Measurements from ENCODE around the gene ANKRD33. TPM values are rescaled to one million over a fixed set of nuclear protein-coding genes. Genes with fewer than 3 reads are reported as not detected.

The ANKRD33 gene
- polyA plus RNA-seq, 1 experiment: not detected

DNA sequence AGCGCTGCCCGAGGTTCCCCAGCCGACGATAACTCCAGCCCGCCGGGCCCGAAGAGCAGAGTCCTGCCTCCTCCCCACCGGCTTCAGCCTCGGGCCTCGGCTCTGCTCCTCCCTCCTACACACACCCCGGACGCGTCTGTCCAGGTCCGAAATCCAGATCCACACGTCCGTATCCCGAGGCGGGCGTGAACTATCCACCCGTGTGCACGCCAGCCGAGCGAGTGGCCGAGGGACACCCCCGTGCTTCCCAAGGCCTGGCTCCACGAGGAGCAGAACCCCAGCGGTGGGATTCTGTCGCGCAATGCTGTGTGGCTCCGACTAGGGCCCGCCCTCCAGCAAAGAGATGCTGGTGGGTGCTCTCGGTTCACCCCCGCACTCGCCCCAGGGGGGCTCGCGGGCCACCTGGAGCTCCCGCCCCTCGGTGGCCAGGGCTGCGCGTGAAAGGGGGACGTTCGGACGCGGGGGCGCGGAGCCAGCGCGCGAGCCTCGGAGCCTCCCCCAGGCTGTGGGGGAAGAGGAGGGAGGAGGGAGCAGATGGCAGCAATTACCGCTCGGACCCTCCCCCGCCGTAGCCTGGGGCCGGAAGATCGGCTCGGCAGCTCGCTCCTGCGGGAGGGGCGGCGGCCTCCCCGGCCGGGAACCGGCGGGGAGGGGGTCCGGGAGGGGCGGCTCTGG, 18.9 kb upstream of the ANKRD33 start:
- H3K27me3 ChIP-seq (ENCODE audit: control insufficient read depth, insufficient read depth, low read length): peaks cover 3% of the 10 kb centered on the region
- H3K4me3 ChIP-seq (ENCODE audit: low read depth, low read length): peak overlapping the region; percentile 41
- H3K36me3 ChIP-seq (ENCODE audit: control insufficient read depth, insufficient read depth, low read length): no peaks in the 10 kb centered on the region
- ChIA-PET CTCF (interaction anchor here (0.5 to 3.7 kb wide), 3 partner anchors 45 to 448 kb away, joined by 3 to 23 read pairs (median 13); no protein-coding TSS in a partner anchor), POLR2A (interaction anchor here (0.6 kb wide), 1 partner anchor 515 kb away, joined by 3 read pairs; no protein-coding TSS in a partner anchor)
- DNase-seq (ENCODE audit: low read depth): no peak
- TF ChIP-seq, protein P1, sequence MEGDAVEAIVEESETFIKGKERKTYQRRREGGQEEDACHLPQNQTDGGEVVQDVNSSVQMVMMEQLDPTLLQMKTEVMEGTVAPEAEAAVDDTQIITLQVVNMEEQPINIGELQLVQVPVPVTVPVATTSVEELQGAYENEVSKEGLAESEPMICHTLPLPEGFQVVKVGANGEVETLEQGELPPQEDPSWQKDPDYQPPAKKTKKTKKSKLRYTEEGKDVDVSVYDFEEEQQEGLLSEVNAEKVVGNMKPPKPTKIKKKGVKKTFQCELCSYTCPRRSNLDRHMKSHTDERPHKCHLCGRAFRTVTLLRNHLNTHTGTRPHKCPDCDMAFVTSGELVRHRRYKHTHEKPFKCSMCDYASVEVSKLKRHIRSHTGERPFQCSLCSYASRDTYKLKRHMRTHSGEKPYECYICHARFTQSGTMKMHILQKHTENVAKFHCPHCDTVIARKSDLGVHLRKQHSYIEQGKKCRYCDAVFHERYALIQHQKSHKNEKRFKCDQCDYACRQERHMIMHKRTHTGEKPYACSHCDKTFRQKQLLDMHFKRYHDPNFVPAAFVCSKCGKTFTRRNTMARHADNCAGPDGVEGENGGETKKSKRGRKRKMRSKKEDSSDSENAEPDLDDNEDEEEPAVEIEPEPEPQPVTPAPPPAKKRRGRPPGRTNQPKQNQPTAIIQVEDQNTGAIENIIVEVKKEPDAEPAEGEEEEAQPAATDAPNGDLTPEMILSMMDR (IDR thresholded peaks at IDR 0.05; ENCODE audit: insufficient read depth, low read depth, low read length): 0 out of 2 replicates have a peak, but pooled peaks have one; percentile 8

DNA sequence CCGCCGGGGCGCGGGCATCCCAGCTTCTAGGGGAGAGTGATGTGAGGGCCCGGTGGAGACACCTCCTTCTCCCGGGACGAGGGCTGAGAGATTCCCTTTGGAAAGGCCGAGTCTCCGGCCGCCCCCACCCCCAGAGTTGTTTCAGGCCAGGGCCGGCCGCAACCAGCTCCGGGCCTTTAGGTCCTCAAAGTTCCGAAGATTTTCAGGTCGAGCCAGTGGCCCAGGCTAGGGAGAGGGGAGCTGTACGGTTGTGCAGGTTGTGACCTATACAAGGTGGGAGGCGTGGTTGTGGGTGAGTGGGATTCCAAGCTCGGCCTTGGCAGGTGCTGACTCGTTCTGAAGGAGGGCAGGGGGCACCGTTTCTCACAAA, 18.4 kb upstream of the ANKRD33 start:
- ChIA-PET POLR2A (interaction anchor here (0.6 kb wide), 2 partner anchors 391 to 515 kb away, joined by 3 read pairs; no protein-coding TSS in a partner anchor), CTCF (interaction anchor here (0.5 to 3.7 kb wide), 3 partner anchors 45 to 448 kb away, joined by 3 to 23 read pairs (median 13); no protein-coding TSS in a partner anchor)
- TF ChIP-seq, protein P1 (IDR thresholded peaks at IDR 0.05; ENCODE audit: insufficient read depth, low read depth, low read length): no peak
- no peaks in the 10 kb centered on the region for H3K36me3 ChIP-seq (ENCODE audit: control insufficient read depth, insufficient read depth, low read length)
- peak overlapping the region; percentile 41 for H3K4me3 ChIP-seq (ENCODE audit: low read depth, low read length)
- no peak for DNase-seq (ENCODE audit: low read depth)
- peaks cover 3% of the 10 kb centered on the region; the same call in 1 of the 2 replicates for H3K27me3 ChIP-seq (ENCODE audit: control insufficient read depth, insufficient read depth, low read length)

DNA sequence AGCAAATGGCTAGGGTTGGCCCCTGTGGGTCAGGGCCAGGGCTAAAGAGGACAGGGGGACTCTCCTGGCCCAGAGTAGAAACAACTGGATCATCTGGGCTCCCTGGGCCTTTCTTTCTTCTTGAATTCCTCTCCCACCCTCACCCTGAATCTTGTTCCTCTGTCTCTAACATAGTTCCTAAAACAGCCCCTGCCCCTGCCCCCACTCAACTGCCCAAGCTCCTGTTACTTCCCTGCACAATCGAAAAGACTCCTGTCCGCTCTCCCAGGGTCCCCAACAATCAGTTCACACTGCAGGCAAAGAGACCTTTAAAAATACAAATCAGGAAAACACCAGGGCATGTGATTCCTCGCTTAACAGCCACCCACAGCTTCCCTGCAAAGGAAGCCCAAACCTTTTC, 18.0 kb upstream of the ANKRD33 start:
- H3K27me3 ChIP-seq (ENCODE audit: control insufficient read depth, insufficient read depth, low read length): peaks cover 3% of the 10 kb centered on the region; the same call in 1 of the 2 replicates
- no peak overlapping the region for H3K4me3 ChIP-seq (ENCODE audit: low read depth, low read length)
- POLR2A ChIA-PET: interaction anchor here (0.6 kb wide), 1 partner anchor 391 kb away, joined by 3 read pairs; no protein-coding TSS in a partner anchor
- CTCF ChIA-PET: interaction anchor here (1.4 to 3.7 kb wide), 3 partner anchors 46 to 449 kb away, joined by 5 to 23 read pairs (median 13); no protein-coding TSS in a partner anchor
- H3K36me3 ChIP-seq (ENCODE audit: control insufficient read depth, insufficient read depth, low read length): no peaks in the 10 kb centered on the region
- DNase-seq (ENCODE audit: low read depth): no peak
- TF ChIP-seq, protein P1 (IDR thresholded peaks at IDR 0.05; ENCODE audit: insufficient read depth, low read depth, low read length): no peak

DNA sequence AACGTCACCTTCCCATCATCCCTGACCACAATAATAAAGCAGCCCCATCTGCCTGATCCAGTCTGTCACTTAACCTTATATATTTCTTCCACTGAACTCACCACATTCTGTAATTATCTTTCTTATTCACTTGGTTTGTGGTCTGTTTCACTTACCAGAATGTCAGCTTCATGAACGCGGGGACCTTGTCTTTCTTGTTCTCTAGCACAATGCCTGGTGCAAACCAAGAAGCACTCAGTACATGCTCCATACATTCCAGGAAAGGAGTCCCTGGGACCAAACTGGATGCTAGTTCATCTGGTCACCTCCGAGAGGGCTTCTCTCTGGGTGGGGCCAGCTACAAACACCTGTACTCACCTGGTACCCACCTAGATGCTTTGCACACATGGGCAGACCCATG, 17.4 kb upstream of the ANKRD33 start:
- TF ChIP-seq, protein P1 (IDR thresholded peaks at IDR 0.05; ENCODE audit: insufficient read depth, low read depth, low read length): no peak
- DNase-seq (ENCODE audit: low read depth): no peak
- ChIA-PET CTCF (interaction anchor here (1.4 to 3.7 kb wide), 3 partner anchors 46 to 449 kb away, joined by 5 to 23 read pairs (median 13); no protein-coding TSS in a partner anchor), POLR2A (no interaction called here)
- no peaks in the 10 kb centered on the region; the same call in 1 of the 2 replicates for H3K27me3 ChIP-seq (ENCODE audit: control insufficient read depth, insufficient read depth, low read length)
- no peak overlapping the region for H3K4me3 ChIP-seq (ENCODE audit: low read depth, low read length)
- no peaks in the 10 kb centered on the region for H3K36me3 ChIP-seq (ENCODE audit: control insufficient read depth, insufficient read depth, low read length)

DNA sequence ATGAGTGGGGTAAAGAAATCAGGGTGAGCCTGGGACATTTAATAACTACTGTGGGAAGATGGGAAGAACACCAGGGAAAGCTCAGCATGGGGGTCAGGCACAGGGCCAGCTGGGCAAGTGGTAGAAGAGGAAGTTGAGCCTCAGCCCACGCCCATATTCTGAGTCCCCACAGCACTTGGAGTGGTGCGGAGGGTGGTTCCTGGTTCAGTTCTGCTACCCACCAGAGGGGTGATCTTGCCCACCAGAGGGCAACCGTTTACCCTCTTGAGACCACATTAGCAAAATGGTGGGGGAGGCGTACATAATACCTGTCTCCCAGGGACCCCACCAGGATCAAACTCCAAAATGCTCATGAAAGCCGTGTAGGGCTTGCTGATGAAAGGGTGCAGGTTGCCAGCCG, 16.8 kb upstream of the ANKRD33 start:
- no peak overlapping the region for H3K4me3 ChIP-seq (ENCODE audit: low read depth, low read length)
- H3K36me3 ChIP-seq (ENCODE audit: control insufficient read depth, insufficient read depth, low read length): no peaks in the 10 kb centered on the region
- ChIA-PET CTCF (interaction anchor here (0.7 to 3.7 kb wide), 4 partner anchors 47 to 450 kb away, joined by 3 to 23 read pairs (median 9); no protein-coding TSS in a partner anchor), POLR2A (interaction anchor here (0.6 kb wide), 1 partner anchor 15 kb away, joined by 5 read pairs; no protein-coding TSS in a partner anchor)
- TF ChIP-seq, protein P1 (IDR thresholded peaks at IDR 0.05; ENCODE audit: insufficient read depth, low read depth, low read length): no peak
- H3K27me3 ChIP-seq (ENCODE audit: control insufficient read depth, insufficient read depth, low read length): no peaks in the 10 kb centered on the region; the same call in 1 of the 2 replicates
- no peak for DNase-seq (ENCODE audit: low read depth)

Measured in BJ (cell line).